Amygdala (tissue), 56 donors: ENCODE measurements around the gene SPPL2A.
A peak's percentile ranks its signal among the peaks of the same experiment; 100 is the strongest.
"Not testable (repeated sequence)": the region's sequence is repeated elsewhere in the genome, so short reads cannot be mapped to it uniquely, and the experiment has no call there.

Experiments used
- DNase-seq, 56 donors: peaks; one replicate each; lab custom pipeline; 2025; lab: John Stamatoyannopoulos, UW

Gene SPPL2A

GRCh38 chr15:50765195-50765967 is at the start of gene SPPL2A:
SPPL2A (minus strand) TSS chr15:50765706; CDS start chr15:50765533, 173 bp downstream.
- peak; percentile 7 to 83 (median 66) for DNase-seq

DNA sequence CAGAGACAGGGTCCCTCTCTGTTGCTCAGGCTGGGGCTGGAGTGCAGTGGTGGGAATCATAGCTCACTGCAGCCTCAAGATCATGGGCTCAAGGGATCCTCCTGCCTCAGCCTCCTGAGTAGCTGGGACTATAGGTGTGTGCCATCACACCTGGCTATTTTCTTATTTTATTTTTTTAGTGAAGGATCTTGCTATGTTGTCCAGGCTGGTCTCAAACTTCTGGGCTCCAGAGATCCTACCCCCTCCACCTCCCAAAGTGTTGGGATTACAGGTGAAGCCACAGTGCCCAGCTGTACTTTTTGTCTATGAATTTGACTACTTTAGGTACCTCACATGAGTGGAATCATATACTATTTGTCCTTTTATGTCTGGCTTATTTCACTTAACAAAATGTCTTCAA is 49.1 kb upstream of the SPPL2A start:
- DNase-seq = no peak

- no peak for DNase-seq
Measured at GRCh38 chr15:50813865-50814264, 48.4 kb upstream of the SPPL2A start.

- no peak for DNase-seq
Measured at GRCh38 chr15:50813089-50813488, 47.6 kb upstream of the SPPL2A start.

- DNase-seq = not testable (repeated sequence)
Measured at GRCh38 chr15:50812181-50812506, 46.6 kb upstream of the SPPL2A start.

DNA sequence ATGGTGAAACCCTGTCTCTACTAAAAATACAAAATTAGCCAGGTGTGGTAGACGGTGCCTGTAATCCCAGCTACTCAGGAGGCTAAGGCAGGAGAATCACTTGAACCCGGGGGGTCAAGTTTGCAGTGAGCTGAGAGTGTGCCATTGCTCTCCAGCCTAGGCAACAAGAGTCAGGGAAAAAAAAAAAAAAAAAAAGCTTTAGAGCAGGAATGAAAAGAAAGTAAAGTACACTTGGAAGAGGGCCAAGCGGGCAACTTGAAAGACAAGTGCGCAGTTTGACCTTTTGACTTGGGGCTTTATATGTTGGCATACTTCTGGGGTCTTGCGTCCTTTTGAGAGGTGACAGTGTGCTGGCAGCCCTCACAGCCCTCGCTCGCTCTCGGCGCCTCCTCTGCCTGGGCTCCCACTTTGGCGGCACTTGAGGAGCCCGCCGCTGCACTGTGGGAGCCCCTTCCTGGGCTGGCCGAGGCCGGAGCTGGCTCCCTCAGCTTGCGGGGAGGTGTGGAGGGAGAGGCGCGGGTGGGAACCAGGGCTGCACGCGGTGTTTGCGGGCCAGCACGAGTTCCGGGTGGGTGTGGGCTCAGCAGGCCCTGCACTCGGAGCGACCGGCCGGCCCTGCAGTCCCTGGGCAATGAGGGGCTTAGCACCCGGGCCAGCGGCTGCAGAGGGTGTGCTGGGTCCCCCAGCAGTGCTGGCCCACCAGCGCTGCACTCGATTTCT is 46.1 kb upstream of the SPPL2A start:
- DNase-seq = not testable (repeated sequence)

DNA sequence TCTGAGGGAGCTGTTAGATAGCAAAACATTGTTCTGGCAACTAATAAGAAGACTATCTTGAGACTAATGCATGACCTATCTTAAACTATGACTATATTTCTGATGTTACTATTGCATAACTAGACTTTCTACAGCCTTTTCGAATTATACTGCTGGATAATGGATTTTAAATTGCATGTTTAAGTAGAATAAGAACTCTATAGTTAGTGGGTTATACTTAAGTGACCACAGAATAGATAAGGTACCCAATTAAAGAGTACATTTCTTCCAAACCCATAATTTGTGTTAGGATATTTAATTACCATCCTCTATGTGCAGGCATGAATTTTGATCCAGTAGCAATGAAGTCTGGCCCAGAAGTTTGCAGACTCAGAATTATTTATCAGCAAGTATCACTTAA is 44.6 kb upstream of the SPPL2A start:
- no peak for DNase-seq

- DNase-seq = no peak
Measured at GRCh38 chr15:50808728-50809127, 43.2 kb upstream of the SPPL2A start.

DNA sequence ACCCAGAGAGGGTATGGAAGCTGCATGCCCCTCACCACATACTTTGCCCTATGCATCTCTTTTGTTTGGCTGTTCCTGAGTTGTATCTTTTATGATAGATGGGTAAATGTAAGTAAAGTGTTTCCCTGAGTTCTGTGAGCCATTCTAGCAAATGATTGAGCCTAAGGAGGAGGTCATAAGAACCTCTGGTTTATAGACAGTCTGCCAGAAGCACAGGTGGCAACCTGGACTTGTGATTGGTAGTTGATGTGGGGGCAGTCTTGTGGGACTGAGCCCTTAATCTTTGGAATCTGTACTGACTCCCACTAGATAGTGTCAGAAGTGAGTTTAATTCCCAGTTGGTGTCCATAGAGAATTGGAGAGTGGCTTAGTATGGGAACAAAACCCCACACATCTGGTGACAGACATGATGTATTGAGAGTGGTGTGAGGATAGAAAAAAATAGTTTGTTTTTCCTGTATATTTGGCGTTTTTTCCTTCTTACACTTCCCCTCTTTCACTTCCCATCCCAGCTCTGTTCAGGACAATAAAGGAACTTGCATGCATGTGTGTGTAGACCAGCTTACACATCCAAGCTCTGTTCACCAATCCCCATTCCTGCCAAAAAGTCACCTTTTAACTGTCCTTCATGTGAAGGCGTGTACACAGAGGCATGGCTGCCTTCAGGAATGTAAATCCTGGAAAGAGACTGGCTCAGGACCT is 38.1 kb upstream of the SPPL2A start:
- no peak for DNase-seq

GRCh38 chr15:50800715-50801114 is 35.2 kb upstream of the SPPL2A start:
- DNase-seq = no peak

DNA sequence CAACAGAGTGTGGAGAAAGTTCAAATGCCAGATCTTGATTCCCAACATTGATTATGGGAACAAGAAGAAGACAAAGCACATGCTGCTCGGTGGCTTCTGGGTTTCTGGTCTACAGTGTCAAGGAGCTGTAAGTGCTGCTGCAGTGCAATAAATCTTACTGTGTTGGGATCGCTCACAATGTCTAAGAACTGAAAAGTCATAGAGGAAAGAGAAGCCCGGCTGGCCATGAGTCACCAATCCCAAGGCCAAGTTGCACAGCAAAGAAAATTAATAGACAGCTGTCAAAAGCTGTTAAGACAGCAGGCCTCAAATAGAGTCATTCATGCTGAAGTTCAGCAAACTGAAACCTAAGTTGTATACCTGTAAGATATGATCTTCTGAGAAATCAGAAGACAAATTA is 33.2 kb upstream of the SPPL2A start:
- DNase-seq = no peak

DNA sequence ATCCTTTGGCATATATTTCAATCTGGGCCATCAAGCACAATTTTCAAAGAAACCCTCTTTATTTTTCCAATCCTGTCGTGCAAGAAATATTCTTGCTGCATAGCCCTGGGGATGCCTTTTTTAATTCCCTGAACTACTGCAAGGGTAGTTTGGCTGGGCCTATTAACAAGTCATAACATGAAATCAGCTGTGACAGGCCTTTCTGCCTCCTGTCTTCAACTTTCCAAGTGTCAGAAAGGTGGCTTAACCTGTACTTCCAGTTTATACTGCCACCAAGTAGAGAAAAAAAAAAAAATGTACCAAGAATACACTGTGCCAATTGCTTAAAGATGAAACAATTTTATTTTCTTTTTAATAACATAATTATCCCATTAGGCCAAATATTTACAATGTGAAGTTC is 32.4 kb upstream of the SPPL2A start:
- DNase-seq = no peak

GRCh38 chr15:50791486-50791885 is 26.0 kb upstream of the SPPL2A start:
- DNase-seq = no peak

GRCh38 chr15:50790778-50791453 is 25.4 kb upstream of the SPPL2A start:
- no peak for DNase-seq

GRCh38 chr15:50786871-50787270 is 21.4 kb upstream of the SPPL2A start:
- DNase-seq = no peak

DNA sequence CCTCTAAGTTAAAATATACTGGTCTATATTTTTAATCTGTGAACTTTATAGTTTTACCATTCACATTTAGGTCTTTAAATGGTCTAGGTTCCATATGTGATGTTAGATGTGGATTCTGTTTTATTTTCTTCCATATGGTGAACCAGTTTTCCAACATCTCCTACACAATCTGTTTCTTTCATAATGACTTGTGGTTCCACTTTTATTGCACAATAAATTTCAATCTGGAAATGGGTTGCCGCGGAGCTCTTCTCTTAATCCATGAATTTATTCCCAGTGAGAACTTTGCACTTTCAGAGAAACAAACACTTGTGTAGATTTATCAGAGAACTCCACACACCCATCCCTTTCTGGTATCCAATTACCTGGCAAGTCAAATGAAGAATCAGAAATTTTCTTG is 20.9 kb upstream of the SPPL2A start:
- DNase-seq = no peak

GRCh38 chr15:50783895-50784294 is 18.4 kb upstream of the SPPL2A start:
- no peak for DNase-seq

DNA sequence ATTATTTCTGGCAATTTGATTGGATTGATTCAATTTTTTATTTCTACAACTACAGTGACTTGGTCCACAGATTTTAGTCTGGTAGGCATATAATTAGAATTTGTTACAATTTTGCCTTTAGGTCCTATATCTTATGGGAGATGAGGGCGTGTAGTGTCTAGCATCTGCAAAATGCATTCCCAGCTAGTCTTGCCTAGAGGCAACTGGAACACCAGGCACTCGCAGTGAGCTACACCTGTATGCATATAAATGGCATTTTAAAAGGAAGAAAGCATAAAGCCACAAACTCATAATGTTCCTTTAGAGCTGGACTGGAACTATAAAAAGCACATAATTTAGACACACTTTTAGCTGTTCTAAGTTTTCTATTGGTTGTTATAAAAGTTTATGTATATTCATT is 17.9 kb upstream of the SPPL2A start:
- no peak for DNase-seq

GRCh38 chr15:50778086-50778485 is 12.6 kb upstream of the SPPL2A start:
- no peak for DNase-seq

GRCh38 chr15:50777042-50777441 is 11.5 kb upstream of the SPPL2A start:
- no peak for DNase-seq

DNA sequence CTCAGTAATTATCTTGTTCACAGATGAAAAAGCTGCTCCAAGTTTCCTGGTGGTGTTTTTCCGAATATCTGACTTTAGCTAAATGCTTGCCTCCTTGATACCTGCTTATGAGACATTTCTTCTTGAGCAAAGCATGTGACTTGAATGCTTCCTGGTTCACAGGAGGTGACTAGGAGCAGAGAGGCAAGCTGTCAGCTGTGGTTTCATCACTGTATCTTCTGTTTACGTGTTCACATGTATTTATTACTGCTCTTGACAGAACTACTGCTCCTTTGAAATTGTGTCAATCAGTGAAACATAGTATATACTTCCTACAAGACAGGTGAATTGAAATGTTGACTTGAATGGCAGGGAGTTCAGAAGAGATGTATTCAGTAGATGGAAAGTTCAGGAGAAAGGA is 8.9 kb upstream of the SPPL2A start:
- DNase-seq = no peak
